NCI-H524 (cell line): ENCODE data around the gene PPP3R1.

Experiments used
- DNase-seq, 2 experiments: peaks; one replicate each; lab custom pipeline; 2025; lab: John Stamatoyannopoulos, UW

PPP3R1 gene, protein sequence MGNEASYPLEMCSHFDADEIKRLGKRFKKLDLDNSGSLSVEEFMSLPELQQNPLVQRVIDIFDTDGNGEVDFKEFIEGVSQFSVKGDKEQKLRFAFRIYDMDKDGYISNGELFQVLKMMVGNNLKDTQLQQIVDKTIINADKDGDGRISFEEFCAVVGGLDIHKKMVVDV

DNA sequence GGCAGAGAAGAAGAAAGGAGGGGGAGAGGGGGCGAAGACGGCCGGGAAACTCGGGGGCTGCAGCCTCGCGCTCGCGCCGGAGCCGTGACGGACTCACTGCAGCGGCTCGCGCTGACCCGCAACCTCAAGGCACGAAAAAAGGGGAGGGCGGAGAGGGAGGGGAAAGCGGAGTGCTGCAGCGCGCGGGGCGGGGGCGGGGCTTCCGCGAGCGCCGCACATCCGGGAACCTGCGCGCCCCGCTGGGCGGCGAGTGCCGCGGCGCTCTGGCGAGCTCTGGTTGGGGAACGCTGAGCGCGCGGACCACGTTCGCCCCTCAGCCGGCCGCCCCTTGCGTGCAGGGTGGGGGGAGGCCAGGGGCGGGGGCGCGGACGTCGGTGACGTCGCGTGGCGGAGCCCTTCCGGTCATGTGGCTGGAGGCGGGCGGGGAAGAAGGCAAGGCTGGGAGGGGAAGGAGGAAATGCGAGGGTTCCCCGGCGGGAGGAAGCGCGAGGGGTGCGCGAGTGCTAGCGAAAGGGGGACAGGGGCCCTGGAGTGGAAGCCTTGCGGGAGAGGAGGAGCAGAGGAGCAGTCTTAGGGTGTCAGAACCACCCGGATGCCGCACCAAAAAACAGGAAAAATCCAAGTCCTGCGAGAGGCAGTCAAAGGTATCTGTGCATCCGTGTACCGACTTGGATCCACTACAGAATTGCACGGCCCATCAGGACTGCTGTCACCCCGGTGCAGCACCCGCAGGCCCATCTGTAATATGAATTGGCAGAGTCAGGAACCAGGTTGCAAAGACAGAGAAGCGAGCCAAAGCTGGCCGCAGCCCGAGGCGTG, at the start of gene PPP3R1:
Gene PPP3R1 (minus strand): TSS at position 133 of the 819 bp plus-strand sequence. CDS start 405 bp downstream, outside the sequence.
- DNase-seq, result peak; percentile 88 to 93

DNA sequence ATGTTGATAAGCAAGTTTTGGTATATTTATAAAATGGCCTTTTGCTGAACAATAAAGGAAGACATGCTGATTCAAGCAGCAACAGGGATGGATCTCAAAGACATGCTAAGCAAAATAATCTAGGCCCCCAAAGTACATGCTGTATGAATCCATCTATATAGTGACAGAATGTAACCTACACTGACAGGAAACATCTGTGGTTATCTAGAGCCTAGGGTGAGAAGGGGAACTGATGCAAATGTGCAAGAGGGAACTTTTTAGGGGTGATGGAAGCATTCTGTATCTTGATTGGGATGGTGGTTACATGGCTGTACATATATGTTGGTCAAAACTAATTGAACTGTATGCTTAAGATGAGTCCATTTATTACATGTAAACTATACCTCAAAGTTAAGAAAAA, 43.2 kb upstream of the PPP3R1 start:
- DNase-seq, result no peak

DNA sequence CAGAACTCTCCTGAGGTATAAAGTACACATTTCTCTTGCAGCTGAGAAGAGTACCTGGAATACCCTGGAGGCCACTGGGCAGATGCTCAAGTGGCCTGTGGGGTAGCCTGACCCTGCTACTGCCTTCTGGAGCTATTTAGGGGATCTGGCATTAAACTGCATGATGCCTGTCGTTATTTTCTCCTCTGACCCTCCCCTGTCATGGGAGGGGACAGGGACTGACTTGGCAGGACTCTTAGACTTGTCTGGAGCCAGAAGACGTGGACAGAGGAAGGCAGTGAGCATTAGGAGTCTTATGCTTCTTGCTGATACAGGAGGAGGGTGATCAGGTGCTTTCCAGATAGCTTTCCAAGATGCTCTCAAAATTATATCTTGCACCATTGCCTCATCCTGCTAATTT, 42.6 kb upstream of the PPP3R1 start:
- peak in 1 of 2 experiments; percentile 31 for DNase-seq

DNA sequence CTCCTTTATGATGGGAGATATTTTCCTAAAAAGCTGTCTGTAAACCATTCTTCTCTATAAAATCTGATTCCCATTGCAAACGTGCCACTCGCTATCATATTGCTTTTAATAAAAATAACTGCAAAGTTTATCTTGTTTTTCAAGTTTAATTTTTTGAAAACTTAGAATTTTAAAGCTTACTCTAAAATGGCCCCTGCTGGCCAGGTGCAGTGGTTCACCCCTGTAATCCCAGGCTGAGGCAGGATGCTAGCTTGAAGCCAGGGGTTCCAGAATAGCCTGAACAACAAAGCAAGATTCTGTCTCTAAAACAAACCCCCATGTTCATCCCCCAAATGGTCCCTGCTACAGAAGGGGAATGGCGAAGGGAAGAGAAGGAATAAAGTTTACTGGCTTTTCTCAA, 41.9 kb upstream of the PPP3R1 start:
- no peak for DNase-seq

DNA sequence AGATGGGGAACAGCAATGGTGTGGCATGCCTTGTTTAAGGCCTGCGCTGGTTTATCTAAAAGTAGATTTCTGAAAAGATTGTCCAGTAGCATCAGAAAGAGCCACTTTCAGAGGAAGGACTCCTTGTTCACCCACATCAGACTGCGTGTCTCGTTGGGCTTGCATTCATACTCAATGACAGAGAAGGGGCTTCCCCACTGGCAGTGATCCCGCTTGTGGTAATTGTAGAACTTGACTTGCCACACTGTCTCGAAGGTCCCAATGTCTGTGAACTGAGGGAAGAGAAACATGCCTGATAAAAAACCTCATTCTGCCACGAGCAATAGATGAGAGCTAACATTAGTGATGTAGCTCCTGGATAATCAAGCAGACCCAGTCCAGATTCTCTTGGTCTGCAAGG, 41.4 kb upstream of the PPP3R1 start:
- DNase-seq, result no peak

DNA sequence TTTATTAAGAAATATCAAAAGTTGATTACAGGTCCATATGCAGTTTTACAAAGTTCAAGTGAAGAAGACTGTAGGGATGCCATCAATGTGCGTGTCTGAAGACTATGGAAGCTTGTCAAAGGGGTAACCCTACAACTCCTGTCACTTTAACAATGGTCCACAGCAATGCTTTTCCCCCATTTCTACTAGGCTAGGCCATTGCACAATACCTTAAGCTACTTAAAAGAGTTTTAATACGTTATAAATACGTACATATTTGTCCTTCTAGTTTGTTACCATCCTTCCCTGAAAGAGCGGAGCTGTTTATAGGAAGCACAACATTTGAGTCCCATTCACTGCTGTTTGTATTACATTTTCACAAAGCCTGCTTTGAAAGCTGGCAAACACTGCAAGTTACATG, 40.7 kb upstream of the PPP3R1 start:
- DNase-seq, result no peak

DNA sequence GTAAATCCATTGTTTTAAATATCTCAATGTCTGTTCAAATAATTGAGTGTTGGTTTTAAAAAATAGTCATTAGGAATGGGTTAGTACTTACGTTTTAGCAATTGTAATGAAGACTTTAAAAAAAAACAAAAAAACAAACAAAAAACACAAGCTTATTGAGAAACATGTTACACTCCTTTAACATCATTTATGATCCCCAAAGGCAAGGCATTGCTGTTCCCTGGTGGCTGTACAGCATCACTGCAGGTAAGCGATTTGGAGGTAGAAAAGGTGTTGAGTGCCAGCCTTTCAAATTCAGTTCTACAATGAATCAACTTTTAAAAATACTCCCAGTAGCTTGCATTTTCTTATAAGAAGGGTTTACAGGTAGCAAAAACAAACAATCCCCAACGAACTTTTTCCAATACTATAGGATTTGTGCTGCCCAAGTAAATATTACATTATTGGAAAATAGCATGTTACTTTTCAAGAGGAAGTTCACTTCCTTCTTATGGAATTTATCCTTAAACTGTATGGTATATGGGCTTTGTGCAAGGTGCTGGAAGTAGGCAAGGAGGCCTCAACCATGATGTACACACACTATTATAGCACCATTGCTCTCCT, 39.9 kb upstream of the PPP3R1 start:
- DNase-seq, result peak in 1 of 2 experiments; percentile 23

DNA sequence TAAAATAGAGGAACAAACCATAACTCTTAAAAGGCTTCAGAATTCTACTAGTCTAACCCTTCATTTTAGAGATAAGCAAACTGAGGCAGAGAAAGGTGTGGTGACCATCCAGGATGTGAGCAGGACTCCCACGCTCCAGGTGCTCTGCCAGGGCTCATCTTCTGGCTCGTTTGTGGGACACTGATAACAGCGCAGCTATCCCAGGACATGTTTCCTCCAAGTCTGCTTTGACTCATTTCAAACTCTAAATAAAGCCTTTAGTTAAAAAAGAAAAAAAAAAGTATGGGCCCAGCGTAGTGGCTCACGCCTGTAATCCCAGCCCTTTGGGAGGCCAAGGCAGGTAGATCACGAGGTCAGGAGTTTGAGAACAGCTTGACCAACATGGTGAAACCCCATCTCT, 39.0 kb upstream of the PPP3R1 start:
- DNase-seq, result no peak

DNA sequence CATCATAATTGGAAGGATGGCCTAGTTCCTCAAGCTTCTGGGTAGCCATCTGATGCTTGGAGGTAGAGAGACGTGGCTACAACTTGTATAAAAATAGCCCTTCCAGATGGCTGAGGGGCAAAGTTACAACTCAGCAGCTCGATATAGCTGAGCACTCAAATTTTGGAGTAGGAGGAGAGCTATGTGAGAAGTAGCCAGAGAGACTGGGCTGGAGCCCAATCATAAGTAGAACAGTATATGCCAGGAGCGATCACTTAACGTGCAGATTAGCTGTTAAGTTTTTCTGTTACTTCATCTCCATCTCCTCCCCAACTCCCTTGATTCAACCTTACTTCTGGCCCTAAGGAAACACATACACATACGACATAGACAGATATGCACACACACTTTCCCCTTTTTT, 38.6 kb upstream of the PPP3R1 start:
- DNase-seq, result peak in 1 of 2 experiments; percentile 57

DNA sequence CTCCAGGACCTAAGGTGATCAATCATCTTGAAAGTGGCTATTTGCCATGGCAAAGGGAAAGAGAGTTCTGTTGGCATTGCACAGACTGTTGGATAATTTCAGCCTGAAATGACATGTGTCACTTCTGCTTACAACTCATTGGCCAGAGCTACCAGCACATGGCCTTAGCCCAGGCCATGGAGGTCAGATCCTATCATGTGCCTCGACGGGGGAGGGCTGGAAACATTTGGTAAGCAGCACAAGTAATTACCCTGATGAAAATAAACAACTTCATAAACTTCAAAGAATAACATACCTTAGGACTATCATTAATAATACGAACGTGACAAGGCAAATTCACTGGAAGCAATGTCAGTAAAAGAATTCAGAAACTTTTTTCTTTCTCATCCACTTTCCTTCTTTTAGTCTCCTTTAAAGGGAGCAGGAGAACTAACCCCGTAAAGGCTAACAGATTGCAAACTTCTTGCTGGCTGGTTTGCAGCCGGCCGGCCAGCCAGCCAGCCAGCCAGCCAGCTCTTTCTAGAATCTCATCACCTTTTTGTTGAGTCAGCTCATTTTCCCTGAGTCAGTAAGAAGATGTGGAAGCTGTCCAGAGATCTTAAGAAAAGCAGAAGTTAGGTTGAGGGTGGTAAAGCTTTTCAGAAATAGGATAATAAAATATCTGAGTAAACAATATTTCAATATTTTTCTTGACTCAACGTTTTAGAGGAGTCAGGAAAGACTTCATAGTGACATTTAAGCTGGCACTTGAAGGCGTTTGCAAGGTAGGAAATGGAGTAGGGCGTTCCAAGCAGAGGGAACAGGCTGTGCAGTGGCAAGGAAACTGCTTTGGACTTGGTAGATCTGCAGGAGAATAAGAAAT, 35.5 kb upstream of the PPP3R1 start:
- DNase-seq, result no peak

DNA sequence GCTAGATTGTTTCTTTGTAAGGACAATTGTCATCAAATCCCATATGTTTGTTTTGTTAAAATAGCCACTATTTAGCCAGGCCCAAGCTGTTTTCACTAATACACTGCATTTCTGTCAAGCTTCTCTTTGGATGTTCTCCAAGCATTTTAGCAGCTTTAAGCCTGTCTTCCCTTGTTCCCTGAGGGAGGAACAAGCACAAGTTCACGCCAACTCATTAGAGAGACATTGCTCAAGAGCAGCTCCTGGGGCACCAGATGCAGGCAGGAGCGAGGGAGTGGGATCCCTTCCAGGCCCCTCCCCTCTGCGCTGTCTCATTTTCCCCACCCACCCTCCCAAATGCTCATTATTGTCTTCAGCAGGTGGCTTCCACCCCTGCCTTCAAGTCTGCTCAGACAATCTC, 32.6 kb upstream of the PPP3R1 start:
- DNase-seq, result peak in 1 of 2 experiments; percentile 45

DNA sequence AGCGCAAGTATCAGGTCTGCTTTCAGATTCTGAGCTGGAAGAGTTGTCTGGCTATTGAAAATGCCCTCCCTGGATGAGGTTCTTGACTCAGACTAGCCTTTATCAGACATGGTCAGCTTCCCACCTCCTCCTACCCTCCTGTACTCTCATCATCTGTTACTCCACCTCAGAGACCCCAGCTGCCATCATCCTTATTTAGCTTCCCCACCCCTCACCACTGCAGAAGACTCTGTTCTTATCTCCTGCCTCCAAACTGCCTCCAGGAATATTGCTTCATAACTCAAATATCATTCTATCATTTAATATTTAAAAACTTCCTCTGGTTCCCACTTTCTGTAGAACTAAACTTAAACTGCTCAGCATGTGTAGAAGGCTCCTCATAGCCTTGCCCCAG, 31.1 kb upstream of the PPP3R1 start:
- no peak for DNase-seq

DNA sequence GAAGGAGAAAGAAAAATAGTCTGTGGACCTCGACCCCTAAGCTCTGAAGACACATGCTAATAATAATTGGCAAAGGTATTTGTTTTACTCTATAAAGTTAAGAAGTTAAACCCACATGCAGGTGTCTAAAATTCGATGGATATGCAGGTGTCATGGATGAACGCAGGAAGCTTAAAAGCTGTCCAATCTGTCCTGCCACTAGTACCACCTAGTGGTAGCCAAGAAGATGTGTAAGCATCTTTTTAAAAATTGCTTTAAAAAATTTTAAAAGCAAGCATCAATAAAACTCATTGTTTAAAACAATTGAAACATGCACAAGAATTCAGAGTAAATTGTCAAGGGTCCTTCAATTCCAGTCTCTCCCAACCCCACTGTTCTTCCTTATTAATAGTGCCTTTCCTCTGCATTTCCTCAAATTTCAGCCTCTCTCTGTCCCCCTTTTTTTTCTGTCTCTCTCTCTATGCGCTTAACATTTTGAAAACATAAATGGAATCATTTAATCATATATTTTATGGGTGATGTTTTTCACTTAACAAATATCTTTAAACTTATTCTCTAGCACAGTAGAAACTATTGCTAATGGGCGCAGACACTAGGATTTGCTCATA, 30.6 kb upstream of the PPP3R1 start:
- DNase-seq, result peak in 1 of 2 experiments; percentile 33

DNA sequence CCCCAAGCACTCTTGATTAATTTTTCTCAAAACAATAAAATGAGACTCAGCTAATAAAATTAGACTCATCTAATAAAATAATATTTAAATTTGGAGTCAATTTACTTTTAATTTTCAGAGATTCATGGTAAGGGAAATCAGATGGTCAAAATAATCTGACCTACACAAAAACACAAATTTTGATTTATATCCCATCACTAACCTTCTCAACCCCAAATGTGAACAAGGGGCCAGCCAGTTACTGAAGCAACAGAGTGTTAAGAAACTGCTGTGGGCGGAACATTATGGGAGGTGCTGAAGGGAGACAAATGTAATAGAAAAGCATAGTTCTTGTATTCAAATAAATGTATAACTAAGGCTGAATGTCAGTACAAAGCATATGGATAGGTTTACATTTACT, 28.5 kb upstream of the PPP3R1 start:
- no peak for DNase-seq

DNA sequence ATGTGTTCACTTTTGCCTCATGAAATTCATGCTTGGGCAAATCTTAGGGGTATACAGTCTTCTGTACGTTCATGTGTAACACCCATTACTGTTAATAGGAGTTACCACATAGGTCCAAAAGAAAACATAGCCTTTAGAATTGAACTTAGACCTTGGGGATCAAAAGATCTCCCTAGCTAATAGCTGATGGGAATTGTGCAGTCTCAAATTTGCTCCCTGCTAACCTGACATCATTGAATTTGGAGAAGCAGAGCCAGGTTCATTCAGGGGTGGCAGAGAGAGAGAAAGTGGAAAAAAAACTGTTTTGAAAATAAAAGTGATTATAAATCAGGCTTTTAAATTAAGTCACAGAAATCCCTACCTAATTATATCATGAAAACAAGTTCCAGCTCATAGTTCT, 28.0 kb upstream of the PPP3R1 start:
- DNase-seq, result no peak

DNA sequence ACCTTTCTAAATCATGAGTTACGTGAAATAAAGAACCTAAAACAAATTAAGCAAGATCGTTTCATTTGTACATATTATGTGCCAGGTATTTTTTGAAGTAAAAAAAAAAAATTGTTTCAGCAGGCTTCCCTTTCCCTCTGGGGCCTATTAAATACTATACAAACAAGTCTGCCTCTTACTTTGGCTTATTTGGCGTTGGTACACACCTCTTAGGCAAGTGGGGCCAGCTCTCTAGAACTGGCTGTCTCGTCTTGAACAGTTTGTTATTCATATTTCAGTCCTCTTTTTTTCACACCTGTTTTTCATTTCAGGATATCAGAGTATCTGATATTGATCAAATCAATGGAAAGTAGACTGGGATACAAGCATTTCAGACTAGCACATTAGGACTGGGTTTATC, 27.4 kb upstream of the PPP3R1 start:
- no peak for DNase-seq

DNA sequence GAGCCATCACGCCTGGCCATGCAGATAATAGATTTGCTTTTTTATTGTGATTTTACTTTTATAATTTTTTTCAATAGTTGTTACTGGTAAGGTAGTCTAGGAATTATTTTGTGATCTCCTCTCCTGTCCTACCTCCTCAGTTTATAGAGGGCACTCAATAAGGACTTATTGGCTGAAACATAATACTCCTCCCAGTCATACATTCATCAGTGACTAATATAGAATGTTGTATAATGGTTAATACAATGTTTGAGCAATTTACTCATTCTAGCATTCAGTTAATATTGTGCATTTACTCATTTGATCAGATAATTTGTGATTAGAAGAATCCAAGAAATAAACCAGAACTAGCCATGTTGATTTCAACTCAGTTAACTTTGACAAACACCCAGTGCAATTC, 25.8 kb upstream of the PPP3R1 start:
- DNase-seq, result no peak

DNA sequence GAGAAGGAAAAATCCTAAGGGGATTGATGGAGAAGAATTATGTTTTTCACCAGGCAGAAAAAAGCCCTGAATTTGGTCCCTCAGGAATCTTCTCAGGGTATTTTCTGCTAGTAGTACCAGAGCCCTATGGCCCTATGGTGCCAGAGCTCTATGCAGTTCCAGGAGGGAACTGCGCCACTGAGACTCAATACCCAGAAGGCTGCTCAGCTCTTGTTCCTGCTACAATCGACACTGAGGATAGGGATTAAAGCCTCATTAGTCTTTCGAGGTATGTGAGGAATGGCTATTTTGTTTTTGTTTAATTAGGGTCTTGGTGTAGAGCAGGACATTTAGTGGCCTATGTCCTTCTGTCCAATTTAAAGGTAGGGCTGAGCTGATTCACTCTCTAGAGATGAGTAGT, 21.7 kb upstream of the PPP3R1 start:
- DNase-seq, result no peak

DNA sequence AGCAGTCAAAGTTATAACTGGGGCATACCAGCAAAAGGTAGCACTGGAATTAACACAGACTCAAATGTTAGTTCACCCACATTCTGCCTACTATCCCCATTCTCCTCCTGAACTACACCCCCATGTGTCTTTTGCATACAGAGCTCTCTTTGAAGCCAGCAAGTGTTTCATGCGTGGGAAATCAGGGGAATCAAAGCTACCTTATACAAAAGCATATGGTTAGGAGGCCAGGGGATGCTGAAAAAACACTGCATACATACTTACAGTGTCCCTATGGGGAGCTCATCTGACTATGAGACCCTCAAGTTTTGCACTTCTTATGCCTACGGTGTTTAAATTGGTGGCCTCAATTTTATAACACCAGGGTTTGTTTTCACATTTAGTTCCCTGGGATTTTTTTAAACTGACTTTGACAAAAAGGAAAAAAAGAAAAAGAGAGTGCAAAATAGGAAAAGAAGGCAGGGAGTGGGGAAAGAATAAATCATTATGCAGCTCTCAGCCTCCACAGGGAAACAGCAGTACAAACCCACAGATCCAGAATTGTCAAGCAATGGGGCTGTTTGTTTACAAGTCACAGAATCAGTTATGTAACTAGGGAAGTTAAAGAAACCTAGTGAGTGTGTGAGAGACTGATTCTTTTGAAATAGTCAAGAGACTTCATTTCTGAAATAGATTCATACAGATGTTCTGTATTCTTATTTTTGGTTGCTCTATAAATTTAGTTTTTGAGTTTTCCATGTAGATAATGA, 20.1 kb upstream of the PPP3R1 start:
- no peak for DNase-seq

DNA sequence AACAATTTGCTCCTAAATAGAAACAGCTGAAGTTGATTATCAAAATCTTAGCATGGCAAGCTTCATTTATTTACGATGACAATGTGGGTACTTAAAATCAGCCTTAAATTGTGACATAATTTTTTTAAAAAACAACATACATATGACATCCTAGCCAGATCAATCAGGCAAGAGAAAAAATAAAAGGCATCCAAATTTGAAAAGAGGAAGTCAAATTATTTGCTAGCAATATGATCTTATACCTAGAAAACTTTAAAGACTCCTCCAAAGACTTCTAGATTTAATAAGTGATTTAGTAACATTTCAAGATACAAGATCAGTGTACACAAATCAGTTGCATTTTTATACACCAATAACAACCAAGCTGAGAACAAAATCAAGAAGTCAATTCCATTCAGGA, 14.3 kb upstream of the PPP3R1 start:
- DNase-seq, result no peak

DNA sequence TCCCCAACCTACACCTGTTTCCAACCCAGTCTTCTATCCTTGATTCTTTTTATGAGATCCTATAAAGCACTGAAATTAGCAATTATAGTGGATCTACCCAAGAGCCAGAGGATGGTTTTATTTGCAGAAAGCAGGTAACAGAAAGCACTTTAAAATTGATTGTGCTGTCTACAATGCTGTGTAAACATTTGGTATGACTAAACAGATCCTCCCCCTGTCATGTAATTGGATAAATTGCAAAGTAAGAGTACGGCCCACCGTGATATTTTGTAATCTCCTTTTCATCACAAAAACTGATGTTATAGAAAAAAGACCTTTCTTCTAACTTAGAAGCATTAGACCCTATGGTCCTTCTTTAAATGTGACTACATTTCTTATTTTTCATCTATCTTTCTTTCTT, 11.3 kb upstream of the PPP3R1 start:
- DNase-seq, result no peak
